ENCODE results near the gene OTOF.

Gene OTOF

GRCh38 chr2:26522751-26523171, 44.8 kb upstream of the OTOF start:
- Histone ChIP-seq H4K20me1 (ENCODE audit: insufficient read depth, low read length) (no peaks in the 10 kb centered on the region), H3K9ac (ENCODE audit: low read length) (no peak overlapping the region), H3K27me3 (ENCODE audit: low read depth, low read length) (peaks cover 37% of the 10 kb centered on the region), H3K4me2 (ENCODE audit: low read length) (no peak overlapping the region), H3K4me1 (ENCODE audit: low read length) (no peaks in the 10 kb centered on the region), H3K36me3 (replicated peaks; ENCODE audit: low read depth, low read length) (no peaks in the 10 kb centered on the region), H3K4me3 (ENCODE audit: low read length) (no peak overlapping the region), H2AFZ (ENCODE audit: low read depth, low read length) (no peak overlapping the region), H3K9me3 (ENCODE audit: insufficient read depth, low read length) (no peaks in the 10 kb centered on the region), H3K27ac (ENCODE audit: low read length) (no peak overlapping the region), H3K79me2 (ENCODE audit: low read length) (no peaks in the 10 kb centered on the region)
- TF ChIP-seq, protein P1, sequence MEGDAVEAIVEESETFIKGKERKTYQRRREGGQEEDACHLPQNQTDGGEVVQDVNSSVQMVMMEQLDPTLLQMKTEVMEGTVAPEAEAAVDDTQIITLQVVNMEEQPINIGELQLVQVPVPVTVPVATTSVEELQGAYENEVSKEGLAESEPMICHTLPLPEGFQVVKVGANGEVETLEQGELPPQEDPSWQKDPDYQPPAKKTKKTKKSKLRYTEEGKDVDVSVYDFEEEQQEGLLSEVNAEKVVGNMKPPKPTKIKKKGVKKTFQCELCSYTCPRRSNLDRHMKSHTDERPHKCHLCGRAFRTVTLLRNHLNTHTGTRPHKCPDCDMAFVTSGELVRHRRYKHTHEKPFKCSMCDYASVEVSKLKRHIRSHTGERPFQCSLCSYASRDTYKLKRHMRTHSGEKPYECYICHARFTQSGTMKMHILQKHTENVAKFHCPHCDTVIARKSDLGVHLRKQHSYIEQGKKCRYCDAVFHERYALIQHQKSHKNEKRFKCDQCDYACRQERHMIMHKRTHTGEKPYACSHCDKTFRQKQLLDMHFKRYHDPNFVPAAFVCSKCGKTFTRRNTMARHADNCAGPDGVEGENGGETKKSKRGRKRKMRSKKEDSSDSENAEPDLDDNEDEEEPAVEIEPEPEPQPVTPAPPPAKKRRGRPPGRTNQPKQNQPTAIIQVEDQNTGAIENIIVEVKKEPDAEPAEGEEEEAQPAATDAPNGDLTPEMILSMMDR (IDR thresholded peaks at IDR 0.05; ENCODE audit: low read depth, low read length): no peak
- TF ChIP-seq EZH2phosphoT487 (IDR thresholded peaks at IDR 0.05; ENCODE audit: low read depth): no peak

DNA sequence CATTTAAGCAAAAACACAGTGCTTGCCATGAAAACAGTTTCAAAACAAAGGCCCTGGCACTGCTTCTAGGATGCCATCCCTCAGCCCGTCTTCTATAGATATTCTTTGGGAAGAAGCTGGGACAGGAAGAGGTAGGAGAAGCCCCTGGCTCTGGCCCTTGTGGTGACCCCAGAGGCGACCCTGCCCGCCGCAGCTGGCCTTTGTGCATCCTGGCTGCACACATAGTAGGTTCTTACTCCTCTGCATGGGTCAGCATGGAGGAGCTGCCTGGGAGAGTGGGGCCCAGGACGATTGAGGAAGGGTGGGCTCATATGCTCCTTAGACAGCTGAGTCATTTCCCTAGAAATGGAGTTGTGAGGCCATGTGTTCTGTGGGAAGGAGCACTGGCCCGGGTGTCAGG, 44.4 kb upstream of the OTOF start:
- Histone ChIP-seq H3K4me2 (ENCODE audit: low read length) (no peak overlapping the region), H3K4me3 (ENCODE audit: low read length) (no peak overlapping the region), H3K4me1 (ENCODE audit: low read length) (no peaks in the 10 kb centered on the region), H3K9me3 (ENCODE audit: insufficient read depth, low read length) (no peaks in the 10 kb centered on the region), H4K20me1 (ENCODE audit: insufficient read depth, low read length) (no peaks in the 10 kb centered on the region), H3K27ac (ENCODE audit: low read length) (no peak overlapping the region), H3K79me2 (ENCODE audit: low read length) (no peaks in the 10 kb centered on the region), H3K9ac (ENCODE audit: low read length) (no peak overlapping the region), H3K36me3 (replicated peaks; ENCODE audit: low read depth, low read length) (no peaks in the 10 kb centered on the region), H3K27me3 (ENCODE audit: low read depth, low read length) (peaks cover 37% of the 10 kb centered on the region), H2AFZ (ENCODE audit: low read depth, low read length) (no peak overlapping the region)
- TF ChIP-seq, protein P1 (IDR thresholded peaks at IDR 0.05; ENCODE audit: low read depth, low read length): no peak
- TF ChIP-seq EZH2phosphoT487 (IDR thresholded peaks at IDR 0.05; ENCODE audit: low read depth): no peak

- H2AFZ ChIP-seq (ENCODE audit: low read depth, low read length): no peak overlapping the region
- H3K4me3 ChIP-seq (ENCODE audit: low read length): no peak overlapping the region
- H3K4me1 ChIP-seq (ENCODE audit: low read length): no peaks in the 10 kb centered on the region
- H3K9me3 ChIP-seq (ENCODE audit: insufficient read depth, low read length): no peaks in the 10 kb centered on the region
- TF ChIP-seq EZH2phosphoT487 (IDR thresholded peaks at IDR 0.05; ENCODE audit: low read depth): no peak
- TF ChIP-seq, protein P1 (IDR thresholded peaks at IDR 0.05; ENCODE audit: low read depth, low read length): no peak
- H3K36me3 ChIP-seq (replicated peaks; ENCODE audit: low read depth, low read length): no peaks in the 10 kb centered on the region
- no peak overlapping the region for H3K4me2 ChIP-seq (ENCODE audit: low read length)
- no peaks in the 10 kb centered on the region for H4K20me1 ChIP-seq (ENCODE audit: insufficient read depth, low read length)
- H3K79me2 ChIP-seq (ENCODE audit: low read length): no peaks in the 10 kb centered on the region
- peaks cover 37% of the 10 kb centered on the region for H3K27me3 ChIP-seq (ENCODE audit: low read depth, low read length)
- H3K27ac ChIP-seq (ENCODE audit: low read length): no peak overlapping the region
- no peak overlapping the region for H3K9ac ChIP-seq (ENCODE audit: low read length)
Observed at GRCh38 chr2:26521913-26522180, 43.9 kb upstream of the OTOF start.

GRCh38 chr2:26521054-26521912, 43.4 kb upstream of the OTOF start:
- TF ChIP-seq, protein P1 (IDR thresholded peaks at IDR 0.05; ENCODE audit: low read depth, low read length): peak; percentile 60
- TF ChIP-seq EZH2phosphoT487 (IDR thresholded peaks at IDR 0.05; ENCODE audit: low read depth): no peak
- no peaks in the 10 kb centered on the region for H3K9me3 ChIP-seq (ENCODE audit: insufficient read depth, low read length)
- H2AFZ ChIP-seq (ENCODE audit: low read depth, low read length): no peak overlapping the region
- peaks cover 37% of the 10 kb centered on the region for H3K27me3 ChIP-seq (ENCODE audit: low read depth, low read length)
- no peaks in the 10 kb centered on the region for H3K36me3 ChIP-seq (replicated peaks; ENCODE audit: low read depth, low read length)
- H4K20me1 ChIP-seq (ENCODE audit: insufficient read depth, low read length): no peaks in the 10 kb centered on the region
- H3K79me2 ChIP-seq (ENCODE audit: low read length): no peaks in the 10 kb centered on the region
- no peaks in the 10 kb centered on the region for H3K4me1 ChIP-seq (ENCODE audit: low read length)
- H3K4me3 ChIP-seq (ENCODE audit: low read length): no peak overlapping the region
- no peak overlapping the region for H3K9ac ChIP-seq (ENCODE audit: low read length)
- no peak overlapping the region for H3K27ac ChIP-seq (ENCODE audit: low read length)
- no peak overlapping the region for H3K4me2 ChIP-seq (ENCODE audit: low read length)
